ENCODE results near the gene SYCE3. TPM values are rescaled to one million over a fixed set of nuclear protein-coding genes. Genes with fewer than 3 reads are reported as not detected.

SYCE3 gene
- total RNA-seq, 2 donors from 2014 or later, result not detected

GRCh38 chr22:50564289-50564688 is 1.6 kb upstream of the SYCE3 start:
- H3K27ac Mint-ChIP-seq, result no peak overlapping the region
- H3K27me3 Mint-ChIP-seq, result no peaks in the 10 kb centered on the region
- no peaks in the 10 kb centered on the region for H3K9me3 ChIP-seq (ENCODE audit: control insufficient read depth, low read length, poor library complexity, severe bottlenecking)
- H3K36me3 Mint-ChIP-seq (ENCODE audit: low read depth), result no peaks in the 10 kb centered on the region
- ATAC-seq (no peak), DNase-seq (no peak)
- H3K4me3 Mint-ChIP-seq, result no peak overlapping the region
- peaks cover 26% of the 10 kb centered on the region for H3K4me1 Mint-ChIP-seq

- no peaks in the 10 kb centered on the region for H3K36me3 Mint-ChIP-seq (ENCODE audit: low read depth)
- H3K4me3 Mint-ChIP-seq, result peak overlapping the region; percentile 93
- H3K27ac Mint-ChIP-seq, result peak overlapping the region; percentile 74
- H3K4me1 Mint-ChIP-seq, result peaks cover 30% of the 10 kb centered on the region
- H3K9me3 ChIP-seq (ENCODE audit: control insufficient read depth, low read length, poor library complexity, severe bottlenecking), result no peaks in the 10 kb centered on the region
- no peak for DNase-seq
- no peak for ATAC-seq
- no peaks in the 10 kb centered on the region for H3K27me3 Mint-ChIP-seq
Measured at GRCh38 chr22:50563413-50564160, 868 bp upstream of the SYCE3 start.

- Mint-ChIP-seq H3K36me3 (ENCODE audit: low read depth) (no peaks in the 10 kb centered on the region), H3K27ac (peak overlapping the region; percentile 60), H3K4me1 (peaks cover 31% of the 10 kb centered on the region), H3K27me3 (no peaks in the 10 kb centered on the region), H3K4me3 (peak overlapping the region; percentile 68)
- ATAC-seq, result no peak
- no peak for DNase-seq
- H3K9me3 ChIP-seq (ENCODE audit: control insufficient read depth, low read length, poor library complexity, severe bottlenecking), result no peaks in the 10 kb centered on the region
Measured at GRCh38 chr22:50561401-50562358, 1.0 kb downstream of the SYCE3 start.

GRCh38 chr22:50560034-50560433 is 2.7 kb downstream of the SYCE3 start:
- DNase-seq, result no peak
- H3K27ac Mint-ChIP-seq, result peak overlapping the region; percentile 60
- H3K36me3 Mint-ChIP-seq (ENCODE audit: low read depth), result no peaks in the 10 kb centered on the region
- no peaks in the 10 kb centered on the region for H3K27me3 Mint-ChIP-seq
- H3K4me3 Mint-ChIP-seq, result no peak overlapping the region
- no peaks in the 10 kb centered on the region for H3K9me3 ChIP-seq (ENCODE audit: control insufficient read depth, low read length, poor library complexity, severe bottlenecking)
- ATAC-seq, result no peak
- peaks cover 27% of the 10 kb centered on the region for H3K4me1 Mint-ChIP-seq

- Mint-ChIP-seq H3K4me1 (peaks cover 19% of the 10 kb centered on the region), H3K27ac (no peak overlapping the region), H3K4me3 (no peak overlapping the region), H3K27me3 (no peaks in the 10 kb centered on the region), H3K36me3 (ENCODE audit: low read depth) (no peaks in the 10 kb centered on the region)
- ATAC-seq (no peak), DNase-seq (no peak)
- H3K9me3 ChIP-seq (ENCODE audit: control insufficient read depth, low read length, poor library complexity, severe bottlenecking), result no peaks in the 10 kb centered on the region
Measured at GRCh38 chr22:50556703-50557102, 6.0 kb downstream of the SYCE3 start.

- ATAC-seq (no peak), DNase-seq (no peak)
- no peak overlapping the region for H3K27ac Mint-ChIP-seq
- no peaks in the 10 kb centered on the region for H3K27me3 Mint-ChIP-seq
- H3K4me1 Mint-ChIP-seq, result peaks cover 18% of the 10 kb centered on the region
- no peaks in the 10 kb centered on the region for H3K36me3 Mint-ChIP-seq (ENCODE audit: low read depth)
- H3K4me3 Mint-ChIP-seq, result no peak overlapping the region
- no peaks in the 10 kb centered on the region for H3K9me3 ChIP-seq (ENCODE audit: control insufficient read depth, low read length, poor library complexity, severe bottlenecking)
Measured at GRCh38 chr22:50553310-50553709, 9.4 kb downstream of the SYCE3 start.

- DNase-seq (no peak), ATAC-seq (no peak)
- peaks cover 18% of the 10 kb centered on the region for H3K4me1 Mint-ChIP-seq
- no peaks in the 10 kb centered on the region for H3K9me3 ChIP-seq (ENCODE audit: control insufficient read depth, low read length, poor library complexity, severe bottlenecking)
- no peaks in the 10 kb centered on the region for H3K36me3 Mint-ChIP-seq (ENCODE audit: low read depth)
- H3K27ac Mint-ChIP-seq, result no peak overlapping the region
- H3K4me3 Mint-ChIP-seq, result no peak overlapping the region
- no peaks in the 10 kb centered on the region for H3K27me3 Mint-ChIP-seq
Measured at GRCh38 chr22:50551160-50551752, 11.5 kb downstream of the SYCE3 start.

GRCh38 chr22:50550395-50550794 is 12.3 kb downstream of the SYCE3 start:
- no peaks in the 10 kb centered on the region for H3K9me3 ChIP-seq (ENCODE audit: control insufficient read depth, low read length, poor library complexity, severe bottlenecking)
- no peaks in the 10 kb centered on the region for H3K36me3 Mint-ChIP-seq (ENCODE audit: low read depth)
- H3K27me3 Mint-ChIP-seq, result no peaks in the 10 kb centered on the region
- H3K4me1 Mint-ChIP-seq, result peaks cover 25% of the 10 kb centered on the region
- H3K27ac Mint-ChIP-seq, result peak overlapping the region; percentile 37
- DNase-seq, result no peak
- ATAC-seq, result no peak
- peak overlapping the region; percentile 89 for H3K4me3 Mint-ChIP-seq

GRCh38 chr22:50548921-50549790 is 13.6 kb downstream of the SYCE3 start:
- ATAC-seq (peak; percentile 12), DNase-seq (no peak)
- H3K27me3 Mint-ChIP-seq, result no peaks in the 10 kb centered on the region
- H3K36me3 Mint-ChIP-seq (ENCODE audit: low read depth), result no peaks in the 10 kb centered on the region
- H3K9me3 ChIP-seq (ENCODE audit: control insufficient read depth, low read length, poor library complexity, severe bottlenecking), result no peaks in the 10 kb centered on the region
- peak overlapping the region; percentile 73 for H3K27ac Mint-ChIP-seq
- peaks cover 31% of the 10 kb centered on the region for H3K4me1 Mint-ChIP-seq
- peak overlapping the region; percentile 89 for H3K4me3 Mint-ChIP-seq

GRCh38 chr22:50548040-50548920 is 14.4 kb downstream of the SYCE3 start:
- Mint-ChIP-seq H3K4me3 (peak overlapping the region; percentile 62), H3K27me3 (no peaks in the 10 kb centered on the region), H3K27ac (peak overlapping the region; percentile 67), H3K36me3 (ENCODE audit: low read depth) (no peaks in the 10 kb centered on the region), H3K4me1 (peaks cover 31% of the 10 kb centered on the region)
- H3K9me3 ChIP-seq (ENCODE audit: control insufficient read depth, low read length, poor library complexity, severe bottlenecking), result no peaks in the 10 kb centered on the region
- ATAC-seq, result peak; percentile 56
- DNase-seq, result peak; percentile 28 to 56 (median 53)

- ATAC-seq, result no peak
- Mint-ChIP-seq H3K27me3 (no peaks in the 10 kb centered on the region), H3K4me3 (peak overlapping the region; percentile 41), H3K36me3 (ENCODE audit: low read depth) (no peaks in the 10 kb centered on the region), H3K27ac (peak overlapping the region; percentile 67), H3K4me1 (peaks cover 34% of the 10 kb centered on the region)
- no peaks in the 10 kb centered on the region for H3K9me3 ChIP-seq (ENCODE audit: control insufficient read depth, low read length, poor library complexity, severe bottlenecking)
- no peak for DNase-seq
Measured at GRCh38 chr22:50547263-50547985, 15.3 kb downstream of the SYCE3 start.
